H9 (cell line): ENCODE measurements around the gene RASGEF1C. TPM values are rescaled to one million over a fixed set of nuclear protein-coding genes. Genes with fewer than 3 reads are reported as not detected.

ENCODE experiments used
- DNase-seq: peaks from one replicate; pipeline ENCODE4 v3.0.0-alpha.2; 2017
- H2AFZ ChIP-seq: one replicate; pipeline ENCODE4 v1.6.1; 2013; ENCODE audit warnings: mild to moderate bottlenecking, low read length, control low read depth, moderate library complexity
- H2AK5ac ChIP-seq: 2 replicates; pipeline ENCODE4 v1.6.1; 2013; ENCODE audit warnings: low read length, control low read depth, mixed read lengths; ENCODE audit not compliant: insufficient read length
- H2BK120ac ChIP-seq: one replicate; pipeline ENCODE4 v1.6.1; 2013; ENCODE audit warnings: low read depth, mild to moderate bottlenecking, low read length, control low read depth, inconsistent platforms; ENCODE audit not compliant: poor library complexity, severe bottlenecking
- H2BK12ac ChIP-seq: 2 replicates; pipeline ENCODE4 v1.6.1; 2013; ENCODE audit warnings: low read length, control low read depth, mixed read lengths, low read depth; ENCODE audit not compliant: insufficient read length
- H2BK15ac ChIP-seq: 2 replicates; pipeline ENCODE4 v1.6.1; 2013; ENCODE audit warnings: low read depth, low read length, control low read depth
- H2BK20ac ChIP-seq: one replicate; pipeline ENCODE4 v1.6.1; 2013; ENCODE audit warnings: low read depth, mild to moderate bottlenecking, low read length, control low read depth, inconsistent platforms; ENCODE audit not compliant: poor library complexity, severe bottlenecking
- H2BK5ac ChIP-seq: 2 replicates; pipeline ENCODE4 v1.6.1; 2013; ENCODE audit warnings: low read length, control low read depth, mixed read lengths; ENCODE audit not compliant: insufficient read length
- H3K14ac ChIP-seq: 2 replicates; pipeline ENCODE4 v1.6.1; 2013; ENCODE audit warnings: low read length, control low read depth; ENCODE audit not compliant: insufficient read depth
- H3K18ac ChIP-seq: 2 replicates; pipeline ENCODE4 v1.6.1; 2013; ENCODE audit warnings: low read depth, mild to moderate bottlenecking, mixed read lengths, low read length, control low read depth; ENCODE audit not compliant: insufficient read length
- H3K23ac ChIP-seq: 2 replicates; pipeline ENCODE4 v1.6.1; 2013; ENCODE audit warnings: low read length, control low read depth, mixed read lengths, low read depth; ENCODE audit not compliant: insufficient read length
- H3K23me2 ChIP-seq: 2 replicates; pipeline ENCODE4 v1.6.1; 2013; ENCODE audit warnings: low read depth, mild to moderate bottlenecking, mixed read lengths, low read length, control low read depth; ENCODE audit not compliant: insufficient read length, poor library complexity, severe bottlenecking
- H3K27ac ChIP-seq: 2 replicates; pipeline ENCODE4 v1.5.1; 2013; ENCODE audit warnings: low read length, control low read depth, mixed read lengths, low read depth; ENCODE audit not compliant: insufficient read length
- H3K27me3 ChIP-seq: 2 replicates; pipeline ENCODE4 v1.6.1; 2013; ENCODE audit warnings: low read length, control low read depth, inconsistent platforms; ENCODE audit not compliant: insufficient read depth
- H3K4ac ChIP-seq: 2 replicates; pipeline ENCODE4 v1.6.1; 2013; ENCODE audit warnings: low read depth, mild to moderate bottlenecking, control low read depth, inconsistent platforms, low read length, moderate library complexity
- H3K4me1 ChIP-seq: 2 replicates; pipeline ENCODE4 v1.6.1; 2013; ENCODE audit warnings: low read length, control low read depth, inconsistent platforms; ENCODE audit not compliant: insufficient read depth
- H3K4me2 ChIP-seq: 2 replicates; pipeline ENCODE4 v1.6.1; 2013; ENCODE audit warnings: low read length, control low read depth, mixed read lengths; ENCODE audit not compliant: insufficient read length, insufficient read depth
- H3K56ac ChIP-seq: 2 replicates; pipeline ENCODE4 v1.6.1; 2013; ENCODE audit warnings: low read depth, mild to moderate bottlenecking, mixed read lengths, low read length, control low read depth; ENCODE audit not compliant: insufficient read length
- H3K79me1 ChIP-seq: 2 replicates; pipeline ENCODE4 v1.6.1; 2013; ENCODE audit warnings: low read depth, mild to moderate bottlenecking, moderate library complexity, low read length, control low read depth, inconsistent platforms; ENCODE audit not compliant: insufficient read depth, poor library complexity, severe bottlenecking
- H3K79me2 ChIP-seq: 2 replicates; pipeline ENCODE4 v1.6.1; 2013; ENCODE audit warnings: low read length, control low read depth, inconsistent platforms; ENCODE audit not compliant: insufficient read depth
- H3K9ac ChIP-seq: 2 replicates; pipeline ENCODE4 v1.6.1; 2013; ENCODE audit warnings: low read length, control low read depth, mixed read lengths; ENCODE audit not compliant: insufficient read length; ENCODE audit errors: extremely low read depth
- H3K9me3 ChIP-seq: one replicate; pipeline ENCODE4 v1.6.1; 2013; ENCODE audit warnings: low read depth, low read length, inconsistent platforms; ENCODE audit not compliant: control insufficient read depth
- H3T11ph ChIP-seq: one replicate; pipeline ENCODE4 v1.6.1; 2013; ENCODE audit warnings: mild to moderate bottlenecking, low read length, control low read depth, inconsistent platforms
- H4K20me1 ChIP-seq: one replicate; pipeline ENCODE4 v1.6.1; 2013; ENCODE audit not compliant: control insufficient read depth, insufficient read length, insufficient read depth
- H4K5ac ChIP-seq: 2 replicates; pipeline ENCODE4 v1.6.1; 2013; ENCODE audit warnings: low read depth, mild to moderate bottlenecking, mixed read lengths, low read length, control low read depth; ENCODE audit not compliant: insufficient read length
- H4K8ac ChIP-seq: replicated peaks from 2 replicates; pipeline ENCODE4 v1.6.1; 2013; ENCODE audit warnings: low read length, control low read depth, mixed read lengths, low read depth; ENCODE audit not compliant: insufficient read length
- H4K91ac ChIP-seq: 2 replicates; pipeline ENCODE4 v1.6.1; 2013; ENCODE audit warnings: low read depth, mild to moderate bottlenecking, moderate library complexity, mixed read lengths, low read length, control low read depth; ENCODE audit not compliant: insufficient read length
- H3K27ac Mint-ChIP-seq, 3 experiments: 2 replicates in 2 of 3; 3 replicates in 1 of 3; pipeline ENCODE4 v1.8.0; 2020 to 2021; ENCODE audit warnings: mixed read lengths in 3 of 3, mild to moderate bottlenecking in 1 of 3, moderate library complexity in 1 of 3
- H3K27me3 Mint-ChIP-seq: 2 replicates; pipeline ENCODE4 v1.8.0; 2021; ENCODE audit warnings: low read depth, mild to moderate bottlenecking, moderate library complexity, mixed read lengths
- H3K36me3 Mint-ChIP-seq, 3 experiments: 2 replicates in 2 of 3; 3 replicates in 1 of 3; pipeline ENCODE4 v1.8.0; 2020 to 2021; ENCODE audit warnings: low read depth in 3 of 3, mixed read lengths in 3 of 3; ENCODE audit not compliant: insufficient read depth in 1 of 3
- H3K4me1 Mint-ChIP-seq, 2 experiments: 2 replicates each; pipeline ENCODE4 v1.8.0; 2020; ENCODE audit warnings: mixed read lengths in 2 of 2
- H3K4me3 Mint-ChIP-seq, 2 experiments: 2 replicates in 1 of 2; 3 replicates in 1 of 2; pipeline ENCODE4 v1.8.0; 2020 to 2021; ENCODE audit warnings: mild to moderate bottlenecking in 2 of 2, mixed read lengths in 2 of 2, moderate library complexity in 1 of 2
- H3K9me3 Mint-ChIP-seq, 2 experiments: 2 replicates in 1 of 2; 3 replicates in 1 of 2; pipeline ENCODE4 v1.8.0; 2020; ENCODE audit warnings: mild to moderate bottlenecking in 2 of 2, mixed read lengths in 2 of 2, moderate library complexity in 1 of 2
- WGBS: extraction: QIAGEN DNeasy Blood & Tissue Kit; methylation state at CpG from one replicate; pipeline ENCODE4 v1.1.7; 2013; ENCODE audit warnings: missing lambda C conversion rate, low lambda C conversion rate, mixed read lengths; ENCODE audit not compliant: insufficient read length; ENCODE audit errors: extremely low coverage; 5-methylcytosine and 5-hydroxymethylcytosine counted together
- long read RNA-seq: library from polyadenylated mRNA; unstranded; transcript quantifications from one replicate; pipeline ENCODE4 v2.0.0, GENCODE V29; 2020
- total RNA-seq: library from RNA; stranded (reverse); gene quantifications from 2 replicates; pipeline ENCODE4 v1.2.1, GENCODE V29; 2021
- TF ChIP-seq, protein P1 (sequence below): fragments of 200-600 bp; sonication (generic); conservative IDR thresholded peaks from 3 replicates; pipeline ENCODE4 v1.8.0; 2021; ENCODE audit warnings: antibody characterized with exemption, mild to moderate bottlenecking

The RASGEF1C gene
- total RNA-seq: 0.83 and 0.90 TPM in 2 replicates
- long read RNA-seq: 0 reads

DNA sequence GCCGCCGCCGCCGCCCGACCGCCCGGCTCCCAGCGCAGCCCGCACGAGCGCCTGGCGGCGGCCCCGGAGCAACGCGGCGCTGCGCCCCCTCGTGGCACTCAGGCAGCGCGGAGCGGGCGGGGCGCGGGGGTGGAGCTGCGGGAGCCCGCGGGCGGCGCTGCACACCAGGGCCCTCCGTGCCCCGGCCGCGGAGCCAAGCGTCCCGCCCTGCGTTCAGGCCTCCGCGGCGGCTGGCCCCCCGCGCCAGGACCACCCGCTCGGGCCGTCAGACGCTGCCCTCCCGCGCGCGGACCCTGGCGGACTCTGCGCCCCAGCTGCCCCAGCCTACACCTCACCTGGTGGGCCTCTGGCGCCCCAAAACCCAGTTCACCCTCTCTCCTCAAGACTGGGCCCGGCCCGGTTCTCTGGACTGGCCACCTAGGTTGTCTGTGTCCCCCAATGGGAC is at the start of gene RASGEF1C:
TSS of gene RASGEF1C (minus strand) at position 75 of the 445 bp plus-strand sequence. CDS start 71,159 bp downstream, outside the sequence.
- WGBS: no CpG with 5 or more reads among the region's 55 CpGs
- Histone ChIP-seq H3K23me2 (no peaks in the 10 kb centered on the region), H2BK15ac (no peak within 1 kb of the TSS), H3K4ac (no peak within 1 kb of the TSS), H3K4me1 (no peaks in the 10 kb centered on the region), H3K56ac (no peak within 1 kb of the TSS), H4K91ac (no peak within 1 kb of the TSS), H3K79me2 (no peaks in the 10 kb centered on the region), H4K5ac (no peak within 1 kb of the TSS), H3K23ac (no peak within 1 kb of the TSS), H3K27me3 (peaks cover 7% of the 10 kb centered on the region; the same call in 1 of the 2 replicates), H2BK120ac (no peak within 1 kb of the TSS), H4K20me1 (no peaks in the 10 kb centered on the region), H3K79me1 (no peaks in the 10 kb centered on the region), H2BK5ac (no peak within 1 kb of the TSS), H3K14ac (no peak within 1 kb of the TSS; the same call in 1 of the 2 replicates), H4K8ac (no peak within 1 kb of the TSS), H2AK5ac (no peak within 1 kb of the TSS), H3K9me3 (no peaks in the 10 kb centered on the region), H3K9ac (no peak within 1 kb of the TSS), H3K18ac (no peak within 1 kb of the TSS), H2AFZ (no peak within 1 kb of the TSS), H2BK12ac (no peak within 1 kb of the TSS), H3K27ac (no peak within 1 kb of the TSS), H2BK20ac (no peak within 1 kb of the TSS), H3T11ph (no peak within 1 kb of the TSS), H3K4me2 (peak within 1 kb of the TSS; percentile 18)
- Mint-ChIP-seq H3K27me3 (peaks cover 36% of the 10 kb centered on the region), H3K36me3 (no peaks in the 10 kb centered on the region; a peak in 1 of 7 replicates), H3K27ac (no peak within 1 kb of the TSS; a peak in 1 of 7 replicates), H3K4me3 (peak within 1 kb of the TSS; percentile 52 to 79), H3K4me1 (peaks cover 9 to 10% of the 10 kb centered on the region in 2 experiments; a peak in 3 of 4 replicates), H3K9me3 (0 out of 5 replicates have a peak, but pooled peaks cover 0 to 4% of the 10 kb centered on the region in 2 experiments)
- peak; percentile 68 for DNase-seq
- TF ChIP-seq, protein P1, sequence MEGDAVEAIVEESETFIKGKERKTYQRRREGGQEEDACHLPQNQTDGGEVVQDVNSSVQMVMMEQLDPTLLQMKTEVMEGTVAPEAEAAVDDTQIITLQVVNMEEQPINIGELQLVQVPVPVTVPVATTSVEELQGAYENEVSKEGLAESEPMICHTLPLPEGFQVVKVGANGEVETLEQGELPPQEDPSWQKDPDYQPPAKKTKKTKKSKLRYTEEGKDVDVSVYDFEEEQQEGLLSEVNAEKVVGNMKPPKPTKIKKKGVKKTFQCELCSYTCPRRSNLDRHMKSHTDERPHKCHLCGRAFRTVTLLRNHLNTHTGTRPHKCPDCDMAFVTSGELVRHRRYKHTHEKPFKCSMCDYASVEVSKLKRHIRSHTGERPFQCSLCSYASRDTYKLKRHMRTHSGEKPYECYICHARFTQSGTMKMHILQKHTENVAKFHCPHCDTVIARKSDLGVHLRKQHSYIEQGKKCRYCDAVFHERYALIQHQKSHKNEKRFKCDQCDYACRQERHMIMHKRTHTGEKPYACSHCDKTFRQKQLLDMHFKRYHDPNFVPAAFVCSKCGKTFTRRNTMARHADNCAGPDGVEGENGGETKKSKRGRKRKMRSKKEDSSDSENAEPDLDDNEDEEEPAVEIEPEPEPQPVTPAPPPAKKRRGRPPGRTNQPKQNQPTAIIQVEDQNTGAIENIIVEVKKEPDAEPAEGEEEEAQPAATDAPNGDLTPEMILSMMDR: peak; percentile 48; the same call in 2 of the 3 replicates
